Stimulated activated CD4-positive, alpha-beta T cell treated with anti-CD3 and anti-CD28 coated beads, Interleukin-2, amount 100 ng/mL, for 24 hours (primary cell): Measurements from ENCODE around the gene CCL16.
"Not testable (repeated sequence)": the region's sequence is repeated elsewhere in the genome, so short reads cannot be mapped to it uniquely, and the experiment has no call there.

Experiments
- DNase-seq, 2 donors: peaks; one replicate each; pipeline ENCODE4 v3.0.0-alpha.2; 2020

The CCL16 gene, protein sequence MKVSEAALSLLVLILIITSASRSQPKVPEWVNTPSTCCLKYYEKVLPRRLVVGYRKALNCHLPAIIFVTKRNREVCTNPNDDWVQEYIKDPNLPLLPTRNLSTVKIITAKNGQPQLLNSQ

DNA sequence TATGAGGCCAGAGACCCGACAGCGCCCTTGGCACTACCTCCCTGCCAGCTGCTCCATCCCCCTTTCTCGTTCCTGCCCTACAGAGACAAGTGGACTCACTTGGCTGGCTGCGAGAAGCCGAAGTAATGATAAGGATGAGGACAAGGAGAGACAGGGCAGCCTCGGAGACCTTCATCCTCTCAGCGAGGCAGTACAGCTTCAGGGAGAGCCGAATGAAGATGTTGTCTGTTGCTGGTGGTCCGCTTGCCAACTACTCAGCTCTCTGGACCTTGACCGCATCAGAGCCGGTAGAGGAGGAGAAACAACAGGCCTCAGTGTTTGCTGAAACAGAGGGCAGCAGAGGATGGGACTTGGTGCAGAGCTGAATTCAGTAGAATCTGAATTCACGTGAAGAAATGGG, at the start of gene CCL16:
Gene CCL16 (minus strand): TSS at position 252 of the 400 bp plus-strand sequence. CDS start 77 bp downstream, at position 175.
- DNase-seq = no peak

DNA sequence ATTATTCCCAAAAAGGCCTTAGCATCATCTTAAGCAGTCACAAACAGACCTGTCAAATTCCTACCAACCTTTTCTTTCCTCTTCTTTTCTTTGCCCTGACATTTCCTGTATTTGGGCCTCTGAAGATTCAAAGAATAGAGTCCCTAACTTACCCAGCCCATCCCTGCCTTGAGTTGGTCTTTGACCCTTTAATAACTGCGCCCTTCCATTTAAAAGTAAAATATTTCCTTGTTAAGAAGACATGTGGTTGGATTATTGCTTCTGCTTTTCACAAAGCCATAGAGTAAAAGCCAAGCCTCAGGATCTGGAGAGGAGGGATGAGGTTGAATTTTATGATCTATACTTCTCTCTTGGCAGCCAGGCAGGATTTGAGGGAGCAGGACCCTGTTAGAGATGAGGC, 49.7 kb upstream of the CCL16 start:
- DNase-seq = no peak

DNA sequence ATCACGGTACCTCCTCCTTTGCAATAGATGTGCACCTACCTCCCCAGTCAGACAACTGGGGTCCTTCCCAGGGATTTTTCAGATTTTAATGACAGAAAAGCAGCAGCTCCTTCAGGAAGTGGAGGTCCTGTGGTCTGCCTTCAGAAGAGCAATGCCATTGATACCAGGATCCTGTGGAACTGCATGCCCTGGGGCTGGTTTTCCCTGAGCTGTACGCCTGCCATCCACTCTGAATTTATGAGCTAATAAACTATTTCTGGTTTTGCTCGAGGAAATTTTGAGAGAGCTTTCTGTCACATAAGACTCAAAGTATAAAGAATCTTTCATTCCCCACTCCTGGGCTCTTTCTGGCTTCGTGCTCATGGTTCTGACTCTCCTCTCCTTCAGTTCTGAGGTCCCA, 46.5 kb upstream of the CCL16 start:
- no peak for DNase-seq

DNA sequence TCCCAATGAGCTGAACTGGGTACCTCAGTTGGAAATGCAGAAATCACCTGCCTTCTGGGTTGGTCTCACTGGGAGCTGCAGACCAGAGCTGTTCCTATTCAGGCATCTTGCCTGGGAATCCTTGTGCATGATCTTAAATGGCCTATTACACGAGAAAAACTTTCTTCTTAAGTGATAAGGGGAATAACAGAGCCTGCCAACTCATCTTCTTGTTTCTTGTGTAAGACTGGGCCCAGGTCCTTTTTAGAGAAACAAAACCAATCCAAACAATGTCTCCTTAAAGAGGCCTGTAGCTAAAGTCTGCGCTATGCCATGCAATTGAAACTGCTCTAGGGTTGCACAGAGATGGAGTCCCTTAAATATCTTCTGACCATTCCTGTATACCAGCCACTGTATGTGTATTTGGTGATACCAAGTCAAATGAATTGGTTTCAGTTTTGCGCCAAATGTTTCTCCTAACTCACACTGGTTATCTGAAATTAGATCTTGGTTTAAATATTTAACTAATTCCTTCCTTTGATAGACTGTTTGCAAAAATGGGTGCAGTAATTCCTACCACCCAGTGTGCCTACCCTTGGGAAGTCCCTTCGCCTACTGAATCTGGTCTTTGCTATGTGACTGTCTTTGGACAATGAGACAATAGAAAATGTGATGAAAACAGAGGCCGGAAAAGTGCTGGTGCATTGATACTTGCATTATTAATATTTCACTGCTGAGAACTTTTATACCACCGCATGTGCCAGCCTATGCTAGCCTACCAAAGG, 43.0 kb upstream of the CCL16 start:
- DNase-seq = no peak

DNA sequence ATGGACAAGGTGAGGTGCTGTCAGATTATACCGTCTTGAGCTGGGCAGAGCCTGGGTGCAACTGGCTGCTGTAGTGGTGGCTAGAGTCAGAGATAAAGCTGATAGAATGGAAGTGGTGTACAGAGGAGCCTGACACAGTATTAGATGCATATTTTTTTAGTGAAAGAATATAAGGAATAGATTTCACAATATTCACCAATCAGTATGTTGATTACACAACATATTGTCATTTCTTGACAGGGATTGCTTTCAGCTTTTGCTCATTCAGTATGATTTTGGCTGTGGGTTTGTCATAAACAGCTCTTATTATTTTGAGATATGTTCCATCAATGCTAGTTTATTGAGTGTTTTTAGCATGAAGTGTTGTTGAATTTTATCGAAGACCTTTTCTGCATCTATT, 38.1 kb upstream of the CCL16 start:
- no peak for DNase-seq

DNA sequence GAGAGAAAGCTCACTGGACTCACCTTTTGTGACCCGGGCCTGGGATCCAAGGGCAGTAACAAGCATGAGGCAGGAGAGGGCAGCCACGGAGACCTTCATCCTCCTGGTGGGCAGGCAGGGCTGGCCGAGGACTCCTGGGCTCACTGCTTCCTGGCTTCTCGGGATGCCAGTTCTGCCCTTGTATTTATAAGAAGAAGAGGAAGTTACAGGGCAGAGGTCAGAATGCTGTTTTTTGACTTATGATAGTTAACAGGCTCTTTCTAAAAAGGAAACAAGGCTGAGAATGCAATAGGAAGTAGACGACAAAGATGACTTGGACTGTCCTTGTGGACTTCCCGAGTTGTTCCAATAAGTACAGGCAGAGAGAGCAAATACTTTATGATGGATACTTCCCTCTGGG, 36.5 kb upstream of the CCL16 start, which contains the start of gene CCL23:
Gene CCL23 (minus strand): TSS at position 174 of the 400 bp plus-strand sequence. CDS start 75 bp downstream, at position 99.
- no peak for DNase-seq

DNA sequence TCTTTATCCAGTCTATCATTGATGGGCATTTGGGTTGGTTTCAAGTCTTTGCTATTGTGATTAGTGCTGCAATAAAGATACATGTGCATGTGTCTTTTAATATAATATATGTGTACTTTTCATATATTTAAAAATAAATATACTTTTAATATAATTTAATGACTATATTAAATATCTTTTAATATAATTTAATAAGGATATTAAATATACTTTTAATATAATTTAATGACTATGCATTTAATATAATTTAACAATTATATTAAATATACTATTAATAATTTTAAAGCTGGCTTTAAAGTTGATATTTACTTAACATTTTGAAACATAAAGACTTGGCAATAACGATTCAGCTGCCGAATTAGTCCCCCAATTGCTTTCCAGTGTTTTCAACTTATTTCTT, 35.3 kb upstream of the CCL16 start:
- DNase-seq = no peak

DNA sequence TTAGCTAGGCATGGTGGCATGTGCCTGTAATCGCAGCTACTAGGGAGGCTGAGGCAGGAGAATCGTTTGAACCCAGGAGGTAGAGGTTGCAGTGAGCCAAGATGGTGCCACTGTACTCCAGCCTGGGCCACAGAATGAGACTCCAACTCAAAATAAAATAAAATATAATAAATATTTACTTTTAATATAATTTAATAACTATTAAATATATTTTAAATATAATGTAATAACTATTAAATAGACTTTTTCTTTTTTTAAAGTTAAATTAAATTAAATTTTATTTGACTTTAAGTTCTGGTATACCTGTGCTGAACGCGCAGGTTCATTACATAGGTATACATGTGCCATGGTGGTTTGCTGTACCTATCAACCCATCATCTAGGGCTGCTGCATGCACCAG, 34.6 kb upstream of the CCL16 start:
- not testable (repeated sequence) for DNase-seq

DNA sequence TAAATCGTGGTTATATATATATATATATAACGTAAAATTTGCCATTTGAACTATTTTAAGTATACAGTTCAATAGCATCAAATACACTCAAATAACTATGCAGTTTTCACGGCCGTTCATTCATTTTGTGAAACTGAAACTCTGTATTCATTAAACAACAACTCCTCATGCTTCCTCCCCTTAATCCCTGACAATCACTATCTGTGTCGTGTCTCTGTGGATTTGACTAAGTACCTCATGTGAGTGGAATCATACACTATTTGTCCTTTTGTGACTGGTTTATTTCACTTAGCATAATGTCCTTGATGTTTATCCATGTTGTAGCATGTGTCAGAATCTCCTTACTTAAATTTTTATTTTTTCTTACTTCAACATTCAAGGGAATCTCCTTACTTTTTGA, 33.6 kb upstream of the CCL16 start:
- no peak for DNase-seq

DNA sequence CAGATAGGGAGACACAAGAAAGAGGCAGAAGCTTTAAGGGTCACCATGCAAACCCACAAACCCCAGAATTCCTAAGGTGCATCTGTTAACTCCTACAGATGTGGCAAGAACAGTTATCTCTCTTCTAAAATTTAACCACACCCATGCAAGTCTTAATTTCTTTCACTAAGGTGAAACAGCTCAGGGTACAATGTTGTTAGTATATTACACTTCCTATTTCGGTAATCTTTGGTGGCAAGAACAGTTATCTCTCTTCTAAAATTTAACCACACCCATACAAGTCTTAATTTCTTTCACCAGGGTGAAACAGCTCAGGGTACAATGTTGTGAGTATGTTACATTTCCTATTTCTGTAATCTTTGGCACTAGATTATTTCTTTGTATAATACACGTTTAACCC, 29.9 kb upstream of the CCL16 start:
- no peak for DNase-seq

DNA sequence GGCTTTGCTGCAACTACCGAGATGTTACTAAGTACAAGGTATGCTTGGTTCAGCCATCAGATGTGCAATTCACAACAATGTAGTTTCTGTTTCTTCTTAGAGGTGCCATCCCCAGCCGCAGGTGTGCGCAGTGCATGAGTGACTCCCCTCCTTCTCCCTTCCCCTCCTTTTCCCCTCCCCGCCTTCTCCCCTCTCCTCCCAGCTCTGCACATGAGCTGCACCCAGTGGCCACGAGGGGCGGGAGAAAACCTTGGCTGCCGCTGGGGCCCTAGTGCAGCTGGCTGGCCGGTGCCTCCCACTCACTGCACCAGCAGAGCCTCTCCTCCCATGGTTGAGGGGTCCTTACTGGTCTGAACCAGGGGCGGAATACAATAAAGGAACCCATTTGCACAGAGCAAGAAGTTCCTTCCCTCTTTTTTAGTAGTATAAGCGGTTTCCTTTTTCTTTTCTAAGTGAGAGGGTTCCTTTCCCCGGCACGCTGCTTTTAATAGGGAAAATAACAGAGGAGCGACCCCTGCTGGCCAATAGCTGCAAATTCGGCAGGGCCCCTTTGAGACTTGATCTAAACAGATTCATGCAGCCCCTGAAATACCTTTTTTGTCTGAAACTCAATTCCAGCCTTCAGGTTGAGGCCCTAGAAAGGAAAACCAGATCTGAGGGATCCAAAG, 27.8 kb upstream of the CCL16 start:
- peak in 1 of 2 donors; percentile 15 for DNase-seq

DNA sequence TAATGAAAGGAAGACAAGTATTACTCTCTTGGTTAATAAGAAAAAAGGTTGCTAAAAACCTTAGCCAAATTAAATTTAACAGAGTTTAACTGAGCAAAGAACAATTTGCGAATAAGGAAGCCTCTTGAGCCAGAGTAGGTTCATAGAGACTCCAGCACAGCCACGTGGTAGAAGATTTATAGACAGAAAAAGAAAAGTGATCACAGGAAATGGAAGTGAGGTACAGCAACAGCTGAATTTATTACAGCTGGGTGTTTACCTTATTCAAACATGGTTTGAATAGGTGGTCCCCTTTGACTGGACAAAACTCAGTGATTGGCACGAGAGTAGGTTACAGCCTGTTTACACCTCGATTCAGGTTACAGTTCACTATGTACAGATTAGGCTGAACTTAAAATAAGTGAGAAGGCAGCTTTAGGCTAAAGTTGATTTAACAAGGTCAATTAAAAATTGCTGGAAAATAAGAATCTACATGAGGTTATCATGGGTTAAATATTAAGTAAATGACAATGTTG, 23.4 kb upstream of the CCL16 start:
- DNase-seq = no peak

DNA sequence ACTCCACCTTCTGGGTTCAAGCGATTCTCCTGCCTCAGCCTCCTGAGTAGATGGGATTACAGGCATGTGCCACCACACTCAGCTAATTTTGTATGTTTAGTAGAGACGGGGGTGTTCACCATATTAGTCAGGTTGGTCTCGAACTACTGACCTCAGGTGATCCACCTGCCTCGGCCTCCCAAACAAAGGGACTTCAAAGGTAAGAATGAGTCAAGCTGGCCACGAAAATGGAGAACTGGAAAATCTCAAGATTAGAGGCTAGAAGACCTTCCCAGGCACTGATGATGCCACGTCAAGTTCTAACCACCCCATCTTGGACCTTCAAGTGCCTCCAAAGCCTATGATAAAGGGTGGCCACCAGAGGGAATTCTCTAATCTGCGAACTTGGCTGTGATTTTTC, 21.3 kb upstream of the CCL16 start:
- DNase-seq = no peak

DNA sequence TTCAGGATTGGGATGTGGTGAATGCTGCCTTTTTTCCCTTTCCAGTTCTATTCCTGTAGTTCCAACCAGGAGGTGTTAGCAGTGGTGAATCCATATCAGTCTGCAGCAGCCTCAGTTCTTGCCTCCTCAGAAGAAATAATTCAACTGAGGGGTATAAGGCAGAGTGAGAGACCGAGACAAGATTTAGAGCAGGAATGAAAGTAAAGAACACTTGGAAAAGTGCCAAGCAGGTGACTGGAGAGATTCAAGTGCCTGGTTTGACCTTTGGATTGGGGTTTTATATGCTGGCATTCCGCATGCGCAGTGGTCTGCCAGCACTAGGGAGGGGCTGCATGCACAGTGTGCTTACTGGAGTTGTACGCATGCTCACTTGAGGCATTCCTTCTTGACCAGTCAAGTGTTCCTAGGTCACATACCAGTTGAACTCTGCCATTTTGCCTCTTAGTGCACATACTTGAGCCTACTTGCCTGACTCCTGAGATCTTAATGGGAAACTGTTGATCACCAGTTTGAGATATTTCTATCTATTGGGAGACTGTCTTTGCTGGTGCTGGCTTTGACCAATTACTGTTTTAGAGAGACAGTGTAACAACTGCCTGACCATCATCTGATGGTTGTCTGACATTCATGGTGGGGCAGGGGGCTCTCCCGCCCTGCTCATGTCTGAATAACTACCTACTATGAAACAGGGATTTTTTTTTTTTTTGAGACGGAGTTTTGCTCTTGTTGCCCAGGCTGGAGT, 20.7 kb upstream of the CCL16 start:
- DNase-seq = no peak

DNA sequence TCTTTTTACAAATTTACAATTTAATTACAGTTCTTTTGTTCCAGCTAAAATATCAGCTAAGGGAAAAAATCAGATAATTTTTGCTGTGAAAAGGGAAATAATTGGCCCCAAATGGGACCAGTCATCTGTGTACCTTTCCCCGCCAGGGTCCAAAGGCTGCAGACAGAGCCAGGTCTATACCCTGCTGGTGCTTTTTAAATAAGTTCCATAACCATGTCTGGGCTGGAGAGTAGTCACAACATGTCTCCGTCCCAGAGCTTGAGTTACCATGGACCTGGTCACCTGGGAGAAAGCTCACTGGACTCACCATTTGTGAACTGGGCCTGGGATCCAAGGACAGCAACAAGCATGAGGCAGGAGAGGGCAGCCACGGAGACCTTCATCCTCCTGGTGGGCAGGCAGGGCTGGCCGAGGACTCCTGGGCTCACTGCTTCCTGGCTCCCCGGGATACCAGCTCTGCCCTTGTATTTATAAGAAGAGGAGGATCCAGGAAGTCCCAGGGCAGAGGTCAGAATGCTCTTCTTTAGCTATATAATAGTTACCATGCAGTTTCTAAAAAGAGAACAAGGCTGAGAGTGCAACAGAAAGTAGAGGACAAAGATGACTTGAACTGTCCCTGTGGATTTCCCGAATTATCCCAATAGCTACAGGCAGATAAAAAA, 19.9 kb upstream of the CCL16 start, which contains the start of gene CCL15:
Gene CCL15 (minus strand): TSS at position 444 of the 662 bp plus-strand sequence. CDS start 61 bp downstream, at position 383.
- DNase-seq = no peak

DNA sequence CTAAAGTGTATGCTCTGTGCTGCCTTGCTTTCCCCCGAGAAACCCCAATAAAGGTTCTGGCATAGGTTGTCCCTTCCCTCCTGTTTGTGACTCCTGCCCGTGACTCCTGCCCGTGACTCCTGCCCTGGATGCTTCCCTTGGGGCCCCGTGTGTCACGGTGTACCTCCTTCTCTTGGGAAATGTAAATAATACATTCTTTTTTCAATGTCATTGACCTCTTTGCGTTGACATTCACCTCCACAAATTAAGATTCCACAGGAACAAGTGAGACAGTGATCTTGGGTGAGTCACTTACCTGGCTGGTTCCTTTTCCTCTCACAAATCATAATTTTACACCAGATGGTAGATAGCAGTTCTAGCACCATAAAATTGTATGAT, 19.4 kb upstream of the CCL16 start:
- no peak for DNase-seq

DNA sequence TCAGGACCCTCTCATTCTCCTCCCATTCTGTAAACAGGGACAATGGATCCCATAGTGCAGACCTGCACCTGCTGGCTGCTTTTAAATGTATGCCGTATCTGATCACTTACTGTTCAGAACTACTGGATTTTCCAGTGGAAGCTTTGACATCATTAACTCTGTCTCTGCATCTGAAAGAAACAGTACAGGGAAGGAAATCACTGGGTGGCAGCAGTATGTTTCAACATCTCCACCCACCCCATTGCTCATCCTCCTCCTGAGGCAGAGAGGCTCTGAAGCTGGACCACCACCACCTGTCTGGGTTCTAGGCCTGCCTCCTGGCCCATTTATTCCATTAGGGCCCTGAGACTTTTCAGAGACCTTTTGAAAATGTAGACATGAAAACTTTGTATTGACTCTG, 17.5 kb upstream of the CCL16 start:
- DNase-seq = no peak

DNA sequence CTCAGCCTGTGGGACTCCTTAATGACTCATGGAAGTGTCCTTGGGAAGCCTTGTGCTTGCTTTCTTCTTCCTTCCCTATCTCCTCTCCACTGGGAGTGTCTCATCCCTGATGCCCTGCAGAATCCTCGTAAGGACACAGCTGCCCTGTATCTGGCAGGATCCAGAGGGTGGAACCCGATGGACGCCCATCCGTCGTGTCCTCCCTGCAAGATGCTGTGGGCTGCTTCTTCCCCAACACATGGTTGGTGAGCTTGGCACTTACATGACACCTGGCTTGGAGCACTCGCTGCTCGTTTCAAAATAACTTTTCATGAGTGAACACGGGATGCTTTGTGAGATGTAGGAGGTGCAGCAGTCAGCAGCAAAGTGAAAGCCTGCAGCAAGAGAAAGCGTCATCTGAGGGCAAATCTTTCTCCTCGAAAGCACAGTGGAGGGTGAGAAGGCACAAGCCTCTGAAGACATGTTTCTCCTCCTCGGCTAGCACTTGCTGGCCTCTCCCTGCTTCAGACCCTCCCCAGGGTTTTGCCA, 16.8 kb upstream of the CCL16 start:
- no peak for DNase-seq

DNA sequence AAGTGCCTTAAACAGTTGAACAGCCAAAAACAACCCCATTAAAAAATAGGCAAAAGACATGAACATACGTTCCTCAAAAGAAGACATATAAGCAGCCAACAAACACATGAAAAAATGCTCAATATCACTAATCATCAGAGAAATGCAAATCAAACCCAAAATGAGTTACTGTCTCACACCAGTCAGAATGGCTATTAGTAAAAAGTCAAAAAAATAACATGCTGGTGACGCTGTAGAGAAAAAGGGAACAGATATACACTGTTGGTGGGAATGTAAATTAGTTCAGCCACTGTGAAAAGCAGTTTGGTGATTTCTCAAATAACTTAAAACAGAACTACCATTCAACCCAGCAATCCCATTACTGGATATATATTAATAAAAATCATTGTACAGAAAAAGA, 14.0 kb upstream of the CCL16 start:
- not testable (repeated sequence) for DNase-seq

DNA sequence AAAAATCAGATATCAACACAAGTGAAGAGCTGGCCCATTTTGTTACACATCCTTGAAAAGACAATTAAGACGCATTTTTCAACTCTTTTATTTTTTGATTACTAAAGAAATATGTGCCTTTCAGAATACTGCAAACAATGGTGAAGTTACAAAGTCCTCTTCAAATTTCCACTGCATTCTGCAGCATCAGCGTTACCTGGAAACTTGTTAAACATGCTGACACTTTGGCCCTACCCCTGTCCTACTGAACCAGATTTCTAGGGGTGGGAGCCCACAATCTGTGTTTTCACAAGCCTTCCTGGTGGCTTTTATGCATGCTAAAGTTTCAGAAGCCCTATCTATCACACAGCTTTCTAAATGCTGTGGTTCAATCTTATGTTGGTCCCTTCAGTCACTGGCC, 9.8 kb upstream of the CCL16 start:
- no peak for DNase-seq

DNA sequence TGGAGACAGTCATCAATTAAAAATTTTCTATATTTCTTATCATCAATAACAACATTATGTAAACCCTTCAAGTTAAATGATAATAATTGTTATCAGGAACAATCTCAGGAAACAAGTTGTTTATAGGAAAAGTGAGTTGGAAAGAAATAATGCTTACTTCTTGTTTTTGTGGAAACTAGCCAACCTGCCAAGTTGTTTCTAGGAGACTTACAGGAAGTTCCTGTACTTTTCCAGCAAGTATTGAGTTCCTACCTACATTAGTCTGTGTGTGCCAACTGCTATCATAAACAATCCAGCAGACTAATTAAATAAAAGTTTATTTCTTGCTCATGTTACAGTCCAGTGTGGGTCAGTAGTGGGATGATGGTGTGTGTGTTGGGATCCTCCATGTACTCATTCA, 6.9 kb upstream of the CCL16 start:
- DNase-seq = no peak

DNA sequence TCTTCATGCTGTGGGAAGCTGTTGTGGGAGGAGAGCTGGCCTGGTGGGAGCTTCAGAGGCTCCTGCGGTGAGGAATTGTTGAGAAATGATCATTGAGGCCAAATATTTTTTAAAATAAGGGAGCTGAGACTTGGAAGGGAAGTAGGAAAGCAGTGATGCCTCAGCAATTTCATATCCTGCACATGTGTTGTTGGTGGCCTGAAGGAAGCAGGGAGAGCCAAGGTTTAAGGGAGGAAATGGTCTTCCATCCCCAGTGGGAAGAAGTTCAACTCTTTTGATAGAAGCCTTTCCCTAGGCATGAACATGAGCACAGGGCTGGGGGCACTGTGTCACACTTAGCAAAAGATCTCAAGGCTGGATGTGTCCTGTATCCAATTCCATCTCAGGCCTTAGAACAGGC, 5.3 kb upstream of the CCL16 start, which contains the start of gene CCL14:
Gene CCL14 (minus strand): TSS at position 87 of the 400 bp plus-strand sequence. CDS start 80 bp downstream, at position 7.
- DNase-seq = no peak
